ENCODE results near the gene PRPF6. TPM values are rescaled to one million over a fixed set of nuclear protein-coding genes. Genes with fewer than 3 reads are reported as not detected.

PRPF6 gene
- 46.4 and 48.6 TPM in 2 replicates for total RNA-seq

DNA sequence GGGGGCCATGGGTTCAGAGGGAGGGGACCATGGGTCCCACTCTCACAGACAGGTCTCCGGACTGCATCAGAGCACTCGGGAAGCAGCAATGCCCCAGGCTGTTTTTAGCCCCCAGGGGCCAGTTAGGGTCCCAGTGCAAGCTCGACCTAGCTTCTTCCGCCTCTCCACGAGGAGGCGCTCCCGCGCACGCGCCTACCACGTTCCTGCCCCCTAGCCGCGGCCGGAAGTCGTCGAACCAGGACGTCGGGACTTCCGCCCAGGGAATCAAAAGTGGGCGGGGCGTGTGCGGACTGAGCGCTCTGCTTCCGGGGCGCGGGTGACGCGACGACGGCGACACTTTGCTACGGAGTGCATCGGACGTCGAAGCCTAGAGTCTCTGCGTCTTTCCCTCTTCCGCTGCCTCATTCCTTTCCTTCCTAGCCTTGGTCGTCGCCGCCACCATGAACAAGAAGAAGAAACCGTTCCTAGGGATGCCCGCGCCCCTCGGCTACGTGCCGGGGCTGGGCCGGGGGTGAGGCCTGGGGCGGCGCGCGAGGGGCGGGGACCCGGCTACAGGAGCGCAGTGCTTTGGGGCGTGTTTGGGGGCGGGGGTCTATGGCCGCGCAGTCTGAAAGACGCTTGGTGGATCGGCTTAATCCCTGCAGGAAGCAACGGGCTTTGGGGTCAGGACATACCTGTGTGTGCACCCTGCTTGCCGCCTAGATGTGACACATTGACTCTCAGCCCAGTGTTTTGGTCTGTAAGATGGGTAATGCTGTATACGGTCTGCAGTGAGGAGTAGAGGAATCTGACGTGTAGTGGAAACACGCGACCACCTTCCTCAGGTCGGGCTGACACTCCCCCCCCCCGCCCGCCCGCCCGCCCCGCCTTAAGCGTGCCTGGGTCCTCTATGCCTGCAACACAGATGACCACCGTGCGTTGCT, at the start of gene PRPF6:
PRPF6 (plus strand) TSS at position 327 of the 923 bp plus-strand sequence; CDS start at position 441, 114 bp downstream.

DNA sequence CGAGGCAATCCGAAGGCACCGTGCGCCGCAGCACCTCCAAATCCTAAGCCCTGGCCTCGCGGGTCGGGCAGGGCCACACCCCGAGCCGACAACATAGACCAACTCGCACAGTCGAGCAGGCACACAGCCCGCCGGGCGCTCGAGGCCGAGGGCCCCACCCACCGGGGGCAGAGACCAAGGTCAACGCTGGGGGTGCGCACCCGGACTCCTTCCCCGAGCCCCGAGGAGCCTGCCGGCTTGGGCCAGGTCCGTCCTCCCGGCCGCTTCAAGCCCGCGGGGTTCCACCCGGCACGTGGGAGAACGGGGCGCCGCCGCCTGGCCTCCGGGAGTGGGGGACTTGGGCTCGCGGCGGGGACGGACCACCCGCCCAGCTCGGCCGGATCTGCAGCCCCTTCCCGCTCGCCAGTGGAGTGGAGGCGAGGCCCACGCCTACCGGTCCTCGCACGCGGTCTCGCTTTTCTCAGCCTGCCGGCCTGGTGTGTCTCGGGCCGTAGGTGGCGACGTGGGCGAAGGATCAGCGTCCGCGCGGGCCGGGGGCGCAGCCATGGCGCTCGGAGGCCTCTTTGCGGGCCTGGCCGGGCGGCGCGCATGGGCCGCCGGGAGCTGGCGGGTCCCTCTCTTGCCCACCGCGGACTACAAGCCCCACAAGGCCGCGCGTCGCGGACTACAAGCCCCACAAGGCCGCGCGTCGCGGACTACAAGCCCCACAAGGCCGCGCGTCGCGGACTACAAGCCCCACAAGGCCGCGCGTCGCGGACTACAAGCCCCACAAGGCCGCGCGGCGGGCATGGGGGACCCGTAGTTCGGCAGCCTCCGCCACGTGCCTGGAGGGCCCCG, 24.9 kb upstream of the PRPF6 start, which contains the start of gene UCKL1:
UCKL1 (minus strand) TSS at position 590 of the 837 bp plus-strand sequence; CDS start at position 546, 44 bp downstream.

GRCh38 chr20:63969838-63970713, 10.9 kb upstream of the PRPF6 start, which contains the start of gene ZNF512B:
Gene ZNF512B (minus strand): TSS chr20:63969930. CDS start chr20:63967950, 1,980 bp downstream.

GRCh38 chr20:63979557-63980316, 1.2 kb upstream of the PRPF6 start, which contains the start of gene SAMD10:
Gene SAMD10 (minus strand): TSS chr20:63979642. CDS start chr20:63979467, 175 bp downstream.

GRCh38 chr20:64035933-64036345, 55.0 kb downstream of the PRPF6 start, which contains the start of gene C20orf204:
Gene C20orf204 (plus strand): TSS chr20:64036182. CDS start chr20:64036324, 142 bp downstream.

DNA sequence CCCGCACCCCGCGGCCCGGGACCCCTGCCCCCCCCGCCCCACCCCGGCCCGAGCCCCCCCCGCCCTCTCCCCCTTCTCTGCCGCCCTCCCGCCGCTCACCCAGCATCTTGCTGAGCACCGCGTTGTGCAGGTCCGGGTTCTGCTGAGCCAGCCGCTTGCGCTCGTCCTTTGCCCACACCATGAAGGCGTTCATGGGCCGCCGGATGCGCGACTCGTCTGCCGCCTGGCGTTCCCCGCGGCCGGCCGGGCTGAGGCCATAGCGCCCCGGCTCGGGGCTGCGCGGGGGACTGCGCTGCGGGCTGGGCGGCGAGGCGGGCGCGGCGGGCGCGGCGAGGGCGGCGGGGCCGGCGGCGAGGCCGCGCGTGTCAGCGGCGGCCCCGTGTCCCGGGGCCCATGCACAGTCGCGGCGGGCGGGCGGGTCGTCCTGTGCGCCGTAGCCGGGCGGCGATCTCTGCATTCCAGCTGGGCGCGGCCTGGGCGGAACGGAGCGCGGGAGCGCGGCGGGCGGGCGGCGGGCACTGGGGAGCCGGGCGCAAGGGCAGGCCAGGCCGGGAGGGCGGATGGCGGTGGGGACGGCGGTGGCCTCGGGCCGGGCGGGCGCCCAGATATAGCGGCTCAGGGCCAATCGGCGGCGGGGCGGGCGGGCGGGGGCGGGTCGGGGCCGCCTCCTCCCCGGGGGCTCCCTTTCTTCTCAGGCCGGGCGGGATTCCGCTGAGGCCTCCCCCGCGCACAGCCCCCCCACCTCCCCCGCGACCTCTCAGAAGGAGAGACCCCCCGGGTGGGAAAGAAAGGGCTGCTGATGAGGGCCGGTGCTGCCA, 68.3 kb downstream of the PRPF6 start, which contains the start of gene SOX18:
SOX18 (minus strand) TSS at position 580 of the 818 bp plus-strand sequence; CDS start at position 457, 123 bp downstream.

GRCh38 chr20:64062596-64063388, 81.9 kb downstream of the PRPF6 start, which contains the start of gene TCEA2:
Gene TCEA2 (plus strand): TSS chr20:64063198. CDS start chr20:64063313, 115 bp downstream.

GRCh38 chr20:64079273-64080012, 98.5 kb downstream of the PRPF6 start, which contains the start of gene RGS19:
Gene RGS19 (minus strand): TSS chr20:64079518. CDS start chr20:64076886, 2,632 bp downstream.

GRCh38 chr20:64080013-64080812, 99.3 kb downstream of the PRPF6 start, which contains the start of gene OPRL1:
Gene OPRL1 (plus strand): TSS chr20:64080082. CDS start chr20:64092721, 12,639 bp downstream.

Other genes with a start within 250 kb of the PRPF6 start
- 3.9 and 6.5 TPM in 2 replicates for gene LIME1, start 244.5 kb upstream of the PRPF6 start, total RNA-seq
- gene SLC2A4RG, start 241.4 kb upstream of the PRPF6 start, total RNA-seq: 68.1 and 97.0 TPM in 2 replicates
- 1.8 and 5.6 TPM in 2 replicates for gene ZBTB46, start 149.9 kb upstream of the PRPF6 start, total RNA-seq
- not detected in 2 replicates for gene ABHD16B, start 119.6 kb upstream of the PRPF6 start, total RNA-seq
- gene TPD52L2, start 115.9 kb upstream of the PRPF6 start, total RNA-seq: 99.1 and 136 TPM in 2 replicates
- 39.3 and 46.8 TPM in 2 replicates for gene DNAJC5, start 86.0 kb upstream of the PRPF6 start, total RNA-seq
- gene UCKL1, start 24.7 kb upstream of the PRPF6 start, total RNA-seq: 31.1 and 38.3 TPM in 2 replicates
- 8.3 and 15.5 TPM in 2 replicates for gene ZNF512B, start 11.2 kb upstream of the PRPF6 start, total RNA-seq
- gene SAMD10, start 1.5 kb upstream of the PRPF6 start, total RNA-seq: 6.4 and 10.3 TPM in 2 replicates
- gene C20orf204, start 55.0 kb downstream of the PRPF6 start, total RNA-seq: 0.25 TPM in 1 of 2 replicates, not detected in the other
- gene SOX18, start 68.5 kb downstream of the PRPF6 start, total RNA-seq: not detected in 2 replicates
- 20.2 and 46.8 TPM in 2 replicates for gene TCEA2, start 82.1 kb downstream of the PRPF6 start, total RNA-seq
- gene RGS19, start 98.4 kb downstream of the PRPF6 start, total RNA-seq: 9.9 and 21.3 TPM in 2 replicates
- gene OPRL1, start 99.0 kb downstream of the PRPF6 start, total RNA-seq: 0.33 and 1.5 TPM in 2 replicates
- 0.49 TPM in 1 of 2 replicates, not detected in the other for gene LKAAEAR1, start 103.3 kb downstream of the PRPF6 start, total RNA-seq
- not detected in 2 replicates for gene NPBWR2, start 126.4 kb downstream of the PRPF6 start, total RNA-seq
- gene MYT1, start 183.3 kb downstream of the PRPF6 start, total RNA-seq: not detected in 2 replicates

All from mesangial cell (primary cell).